A375 (cell line): ENCODE results near the gene ZNF749. TPM values are rescaled to one million over a fixed set of nuclear protein-coding genes. Genes with fewer than 3 reads are reported as not detected.

Experiments
- small RNA-seq: library from RNA; depleted of rRNA; stranded (forward); fragments of <200 nt; gene quantifications from one replicate; pipeline ENCODE3, GENCODE V24; 2014
- total RNA-seq: library from RNA; depleted of rRNA; stranded (reverse); fragments of >200 nt; shearing (Covaris generic); gene quantifications from 2 replicates; pipeline ENCODE4 v1.2.3, GENCODE V29; 2014; rRNA removed

ZNF749 gene
- 16.1 and 24.3 TPM in 2 replicates for total RNA-seq

GRCh38 chr19:57435062-57435978 is at the start of gene ZNF749:
TSS of gene ZNF749 (plus strand) at chr19:57435325. CDS start at chr19:57435579, 254 bp downstream.

GRCh38 chr19:57389730-57390598 is 45.2 kb upstream of the ZNF749 start, which contains the start of gene ZNF548:
TSS of gene ZNF548 (plus strand) at chr19:57389854. CDS start at chr19:57390100, 246 bp downstream.

GRCh38 chr19:57410877-57411671 is 24.1 kb upstream of the ZNF749 start, which contains the start of gene ZNF17:
TSS of gene ZNF17 (plus strand) at chr19:57411161. CDS start at chr19:57413616, 2,455 bp downstream.

GRCh38 chr19:57477191-57478008 is 42.3 kb downstream of the ZNF749 start, which contains the start of gene ZNF772:
TSS of gene ZNF772 (minus strand) at chr19:57477566. CDS start at chr19:57477309, 257 bp downstream.

GRCh38 chr19:57487477-57488298 is 52.6 kb downstream of the ZNF749 start, which contains the start of gene ZNF419:
TSS of gene ZNF419 (plus strand) at chr19:57487750. CDS start at chr19:57487951, 201 bp downstream.

Small RNA genes lying within 50 kb of the gene (small RNA-seq; reads per million reads assigned to genes)
- gene VN1R107P: not detected

Other genes with a start within 250 kb of the ZNF749 start
- 31.9 and 35.6 TPM in 2 replicates for gene ZNF264, start 243.8 kb upstream of the ZNF749 start, total RNA-seq
- gene AURKC, start 204.3 kb upstream of the ZNF749 start, total RNA-seq: 0.29 TPM in 1 of 2 replicates, not detected in the other
- 10.4 and 12.3 TPM in 2 replicates for gene ZNF805, start 194.7 kb upstream of the ZNF749 start, total RNA-seq
- gene ZNF460, start 154.8 kb upstream of the ZNF749 start, total RNA-seq: 61.4 and 62.2 TPM in 2 replicates
- gene ZNF543, start 114.9 kb upstream of the ZNF749 start, total RNA-seq: 5.6 and 7.0 TPM in 2 replicates
- 4.3 and 4.7 TPM in 2 replicates for gene ZNF304, start 84.1 kb upstream of the ZNF749 start, total RNA-seq
- gene TRAPPC2B, start 71.8 kb upstream of the ZNF749 start, total RNA-seq: 12.4 and 13.2 TPM in 2 replicates
- gene ZNF547, start 71.8 kb upstream of the ZNF749 start, total RNA-seq: 0.66 and 1.4 TPM in 2 replicates
- 24.1 and 29.3 TPM in 2 replicates for gene ZNF548, start 45.5 kb upstream of the ZNF749 start, total RNA-seq
- gene ZNF17, start 24.2 kb upstream of the ZNF749 start, total RNA-seq: 8.4 and 9.6 TPM in 2 replicates
- 0.15 and 0.50 TPM in 2 replicates for gene VN1R1, start 21.8 kb downstream of the ZNF749 start, total RNA-seq
- gene ZNF772, start 42.2 kb downstream of the ZNF749 start, total RNA-seq: 12.3 and 15.8 TPM in 2 replicates
- 7.7 and 17.7 TPM in 2 replicates for gene ZNF419, start 52.4 kb downstream of the ZNF749 start, total RNA-seq
- 9.1 and 23.1 TPM in 2 replicates for gene ZNF773, start 64.6 kb downstream of the ZNF749 start, total RNA-seq
- 2.3 and 4.2 TPM in 2 replicates for gene ZNF549, start 92.0 kb downstream of the ZNF749 start, total RNA-seq
- 11.8 and 12.6 TPM in 2 replicates for gene ZNF550, start 124.5 kb downstream of the ZNF749 start, total RNA-seq
- gene ZNF416, start 143.6 kb downstream of the ZNF749 start, total RNA-seq: 3.8 and 5.2 TPM in 2 replicates
- gene ZIK1, start 148.8 kb downstream of the ZNF749 start, total RNA-seq: 11.8 and 17.0 TPM in 2 replicates
- gene ZNF530, start 164.6 kb downstream of the ZNF749 start, total RNA-seq: 9.0 and 9.4 TPM in 2 replicates
- gene ZNF134, start 178.9 kb downstream of the ZNF749 start, total RNA-seq: 28.7 and 33.7 TPM in 2 replicates
- gene ZNF211, start 197.8 kb downstream of the ZNF749 start, total RNA-seq: 5.9 and 6.7 TPM in 2 replicates
- not detected in 2 replicates for gene ZSCAN4, start 233.6 kb downstream of the ZNF749 start, total RNA-seq
- gene ZNF551, start 246.7 kb downstream of the ZNF749 start, total RNA-seq: 30.1 and 35.6 TPM in 2 replicates